IPS-11a (cell line): ENCODE results near the gene NELL2.

Experiments used
- H3K4me3 ChIP-seq: one replicate; pipeline ENCODE4 v1.5.1; 2013; ENCODE audit warnings: low read depth, low read length, control low read depth

Gene NELL2

DNA sequence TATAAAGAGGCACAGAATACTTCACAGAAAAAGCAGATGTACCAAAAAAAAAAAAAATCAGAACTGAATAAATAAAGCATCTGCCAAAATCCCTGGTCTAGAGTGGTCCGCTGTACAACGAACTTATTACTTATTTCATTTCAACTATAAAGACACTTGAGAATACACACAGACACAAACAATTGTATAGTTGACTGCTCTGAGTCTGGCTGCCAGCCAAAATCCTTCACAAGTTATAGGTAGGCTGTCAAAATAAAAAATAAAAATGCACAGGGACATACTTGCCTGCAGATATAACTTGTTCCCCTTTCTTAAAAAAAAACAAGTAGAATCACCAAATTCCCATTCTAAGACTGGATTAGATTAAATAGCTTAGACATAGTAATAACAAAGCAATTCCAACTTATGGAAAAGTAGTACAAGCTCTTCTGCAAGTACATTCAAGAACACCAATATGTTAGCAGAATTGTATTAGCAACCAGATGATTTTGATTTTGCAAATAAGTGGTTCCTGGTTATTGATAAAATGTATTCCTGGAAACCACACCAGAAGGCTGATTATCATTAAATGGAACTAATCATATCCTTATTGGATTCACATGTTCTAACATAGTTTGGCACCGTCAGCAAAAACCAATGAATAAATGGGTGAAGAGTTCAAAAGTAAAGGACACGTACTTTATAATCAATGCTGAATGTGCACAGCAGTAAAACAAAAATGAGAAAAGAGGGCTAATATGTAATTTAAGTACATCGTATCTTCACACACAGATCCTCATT is 248.5 kb downstream of the NELL2 start:
- H3K4me3 ChIP-seq = no peak overlapping the region

DNA sequence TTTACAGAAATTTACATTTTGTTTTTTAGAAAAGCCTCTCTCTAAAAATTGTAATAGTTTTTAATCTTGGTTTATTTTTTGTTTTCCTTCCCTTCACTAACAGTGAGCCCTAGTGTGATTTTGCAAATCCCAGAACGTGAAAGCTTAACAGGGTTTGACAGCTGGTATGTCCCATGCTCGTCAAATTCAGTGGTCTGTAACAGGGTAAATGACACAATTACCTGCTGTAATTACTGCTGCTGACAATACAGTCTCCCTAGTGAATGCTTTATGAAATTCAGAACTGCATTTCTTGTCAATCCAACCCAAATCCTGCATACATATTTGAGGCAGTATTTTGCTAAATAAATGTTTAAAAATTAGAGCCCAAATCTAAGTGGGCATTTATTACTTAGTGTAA is 249.2 kb downstream of the NELL2 start:
- no peak overlapping the region for H3K4me3 ChIP-seq

DNA sequence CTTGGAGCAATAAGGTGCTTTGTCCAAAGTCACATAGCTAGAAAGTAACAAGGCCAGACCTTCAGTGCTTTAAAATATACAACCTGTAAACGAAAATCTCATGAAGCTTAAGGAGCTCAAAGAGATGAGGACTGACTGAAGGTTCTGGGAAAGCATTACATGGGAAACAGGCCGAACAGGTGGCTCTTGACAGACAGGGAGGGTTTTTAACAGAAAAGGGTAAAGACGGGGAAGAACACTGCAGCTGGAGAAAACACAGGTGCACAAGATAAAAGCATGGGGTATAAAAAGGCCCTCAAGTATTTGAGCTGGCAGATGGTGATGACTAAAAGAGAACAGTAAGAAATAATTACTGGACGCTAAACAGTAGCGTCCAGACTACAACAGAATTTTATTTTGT is 257.2 kb downstream of the NELL2 start:
- H3K4me3 ChIP-seq = no peak overlapping the region

DNA sequence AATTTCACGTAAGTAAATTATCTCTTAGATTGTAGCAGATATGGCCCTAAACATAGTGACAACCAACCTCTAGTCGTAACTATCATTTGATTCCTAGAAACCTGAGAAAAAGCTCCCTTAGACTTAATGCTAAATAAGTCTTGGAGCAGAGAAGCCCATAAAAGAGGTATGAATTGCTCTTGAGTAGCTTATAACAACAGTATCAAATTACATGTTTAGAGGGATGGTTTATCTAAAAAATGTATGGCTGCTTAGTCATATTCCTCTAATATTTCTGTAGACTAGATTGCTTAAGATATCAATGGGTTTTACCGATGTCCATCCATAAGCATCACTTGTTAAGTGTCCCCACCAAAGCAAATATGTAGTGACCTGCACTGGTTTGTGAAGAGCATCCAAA is 259.7 kb downstream of the NELL2 start:
- H3K4me3 ChIP-seq = no peak overlapping the region

DNA sequence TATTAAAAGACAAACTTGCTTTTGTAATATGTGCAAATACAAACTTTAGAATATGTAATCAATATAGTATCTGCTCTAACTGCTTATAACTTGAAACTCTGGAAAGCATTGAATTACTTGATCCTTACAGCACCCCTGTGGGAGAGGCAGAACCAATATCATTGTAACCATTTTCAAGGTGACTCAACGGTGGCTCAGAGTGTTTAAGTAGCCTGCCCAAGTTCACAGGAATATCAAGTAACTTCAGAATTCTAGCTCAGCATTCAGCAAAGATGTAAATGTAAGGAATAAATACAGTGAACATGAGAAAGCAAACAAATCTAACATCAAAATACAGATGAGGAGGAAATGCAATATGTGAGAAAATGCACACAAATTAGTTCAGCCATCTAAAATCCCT is 264.6 kb downstream of the NELL2 start:
- H3K4me3 ChIP-seq = no peak overlapping the region

DNA sequence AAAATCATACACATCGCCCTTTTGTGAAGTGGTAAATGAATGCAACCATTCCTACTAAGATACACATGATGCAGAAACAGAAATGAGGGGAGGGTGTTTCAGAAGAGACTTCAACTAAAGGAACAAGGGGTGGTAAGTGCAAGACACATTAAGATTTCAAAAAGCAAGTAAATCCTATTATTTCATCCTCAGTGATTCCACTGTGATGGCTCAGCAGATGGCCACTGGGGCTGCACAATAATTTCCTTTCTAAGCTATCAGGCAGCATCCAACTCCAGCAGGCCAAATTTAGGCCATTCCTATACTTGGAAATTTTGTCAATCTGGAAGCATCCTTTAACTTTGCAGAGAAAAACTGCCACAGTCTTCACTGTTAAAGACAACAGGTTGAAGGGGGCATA is 272.4 kb downstream of the NELL2 start:
- no peak overlapping the region for H3K4me3 ChIP-seq

DNA sequence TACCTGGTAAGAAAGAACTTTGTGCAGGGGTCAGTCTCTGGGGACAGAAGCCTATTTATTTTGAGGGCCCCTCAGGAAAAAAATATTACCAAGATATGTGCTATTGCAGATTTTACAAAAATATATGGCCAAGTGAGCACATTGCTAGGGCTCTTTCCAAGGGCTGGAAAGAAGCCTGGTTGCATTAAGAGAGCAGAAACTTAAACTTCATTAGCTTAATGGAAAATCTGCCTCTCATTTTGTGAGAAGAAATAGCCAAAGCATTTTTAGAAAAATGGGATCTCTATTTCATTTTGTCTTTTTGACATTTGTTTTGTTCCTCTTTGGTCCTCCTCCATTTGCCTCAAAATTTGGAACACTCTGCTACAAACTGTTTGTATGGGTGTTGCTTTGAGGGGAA is 283.5 kb downstream of the NELL2 start:
- H3K4me3 ChIP-seq = no peak overlapping the region

DNA sequence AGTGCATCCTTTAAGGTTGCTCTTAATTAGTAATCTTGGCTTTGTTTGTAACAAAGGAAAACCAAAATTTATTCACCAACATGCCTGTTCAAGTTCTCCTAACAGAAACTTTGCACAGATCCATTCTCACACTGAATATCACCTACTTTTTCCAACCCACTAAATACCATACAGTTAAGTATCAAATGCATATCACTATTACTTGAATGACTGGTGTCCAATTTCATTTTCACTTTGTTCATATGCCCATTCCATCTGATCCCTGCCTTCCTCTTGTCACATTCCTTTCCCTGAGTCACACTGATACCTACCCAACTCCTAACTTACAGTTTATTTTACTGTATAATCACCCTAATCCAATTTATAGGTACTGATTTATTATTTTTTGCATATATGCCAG is 286.4 kb downstream of the NELL2 start:
- no peak overlapping the region for H3K4me3 ChIP-seq

DNA sequence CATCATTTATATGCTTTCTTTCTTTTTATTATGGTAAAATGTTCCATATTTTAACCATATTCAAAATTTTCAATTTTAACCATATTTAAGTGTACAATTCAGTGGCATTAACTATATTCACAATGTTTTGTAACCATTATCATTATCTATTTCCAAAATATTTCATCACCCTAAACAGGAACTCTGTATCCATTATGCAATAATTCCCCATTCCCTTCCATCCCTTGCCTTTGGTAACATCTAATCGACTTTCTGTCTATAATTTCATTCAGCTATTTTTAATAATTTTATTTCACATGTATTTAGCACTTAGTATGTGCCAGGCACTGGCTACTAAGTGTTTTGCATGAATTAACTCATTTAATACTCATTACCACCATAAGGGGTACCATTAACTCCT is 287.5 kb downstream of the NELL2 start:
- no peak overlapping the region for H3K4me3 ChIP-seq

DNA sequence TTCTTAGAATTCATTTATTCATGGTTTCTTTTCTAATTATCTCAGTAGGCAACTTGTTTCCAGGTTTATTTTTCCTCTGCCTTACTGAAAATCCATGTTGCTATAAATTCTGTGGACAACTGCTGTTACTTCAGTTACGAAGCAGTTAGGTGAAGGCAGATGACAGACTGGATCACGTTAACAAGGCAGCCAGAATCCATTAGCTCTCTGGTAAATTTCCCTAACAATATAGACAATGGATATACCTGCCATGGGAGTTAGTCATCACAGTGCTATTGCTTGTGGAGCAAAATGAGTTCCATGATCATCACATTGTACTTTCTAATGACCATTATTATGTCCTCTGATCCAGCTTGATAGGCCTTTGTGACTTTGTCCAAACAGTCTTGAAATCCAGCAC is 291.5 kb downstream of the NELL2 start:
- no peak overlapping the region for H3K4me3 ChIP-seq

DNA sequence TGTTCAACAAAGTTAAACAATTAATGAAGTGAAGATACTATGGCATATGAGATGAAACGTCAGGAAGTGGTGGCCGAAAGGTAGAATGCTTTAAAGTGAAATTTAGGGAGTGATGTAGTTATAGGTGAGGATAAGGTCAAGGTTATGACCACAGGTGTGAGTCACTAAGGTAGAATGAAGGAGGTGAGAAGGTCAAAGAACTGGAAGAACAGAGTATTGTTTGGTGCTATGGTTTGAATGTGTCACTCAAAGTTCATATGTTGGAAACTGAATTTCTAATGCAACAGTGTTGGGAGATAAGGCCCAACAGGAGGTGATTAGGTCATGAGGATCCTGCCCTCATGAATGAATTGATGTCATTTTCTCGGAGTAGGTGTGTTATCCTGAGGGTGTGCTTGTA is 293.6 kb downstream of the NELL2 start:
- no peak overlapping the region for H3K4me3 ChIP-seq

DNA sequence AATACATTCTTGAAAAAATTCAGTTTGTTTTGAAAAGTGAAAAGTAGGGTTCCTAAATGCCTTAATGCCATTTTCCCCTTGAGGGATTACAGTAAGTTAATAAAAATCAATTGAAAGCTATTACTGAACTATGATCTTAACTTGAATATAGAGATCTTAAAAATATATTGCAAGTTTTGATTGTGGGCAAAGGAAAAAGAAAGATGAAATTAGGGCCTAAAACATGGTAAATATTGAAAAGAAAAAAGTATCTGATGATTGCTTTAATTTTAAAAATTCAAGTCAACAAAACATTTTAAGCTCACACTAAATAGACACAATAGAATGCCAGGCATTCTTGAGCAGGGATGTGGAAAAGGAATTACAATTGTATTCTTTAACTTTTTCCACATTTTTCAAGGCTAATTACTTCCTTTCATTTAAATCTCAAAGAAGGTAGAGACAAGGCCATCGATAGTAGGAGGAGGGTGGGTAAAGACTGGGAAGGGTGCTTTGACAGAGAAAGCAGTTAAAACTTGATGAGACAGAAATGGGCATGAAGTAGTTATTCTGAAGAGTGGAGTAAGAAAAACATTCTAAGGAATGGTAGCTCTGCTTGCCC is 294.4 kb downstream of the NELL2 start:
- H3K4me3 ChIP-seq = no peak overlapping the region

DNA sequence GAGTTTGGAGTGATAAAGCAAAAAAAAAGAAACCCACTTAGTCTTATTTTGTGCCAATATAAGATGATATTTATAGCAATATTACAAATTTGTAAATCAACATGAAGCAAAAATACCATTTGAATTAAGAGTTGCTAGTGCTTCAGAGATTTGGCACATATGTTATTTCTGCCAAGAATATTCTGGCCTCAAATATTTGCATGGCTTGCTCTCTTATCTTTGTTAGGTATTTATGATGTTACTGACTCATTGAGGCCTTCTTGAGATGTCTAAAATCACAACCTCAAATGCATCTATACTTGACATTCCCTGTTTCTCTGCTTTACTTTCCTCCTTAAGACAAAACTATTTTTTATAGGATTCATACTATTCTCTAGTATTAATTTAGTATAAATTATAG is 301.5 kb downstream of the NELL2 start:
- no peak overlapping the region for H3K4me3 ChIP-seq

DNA sequence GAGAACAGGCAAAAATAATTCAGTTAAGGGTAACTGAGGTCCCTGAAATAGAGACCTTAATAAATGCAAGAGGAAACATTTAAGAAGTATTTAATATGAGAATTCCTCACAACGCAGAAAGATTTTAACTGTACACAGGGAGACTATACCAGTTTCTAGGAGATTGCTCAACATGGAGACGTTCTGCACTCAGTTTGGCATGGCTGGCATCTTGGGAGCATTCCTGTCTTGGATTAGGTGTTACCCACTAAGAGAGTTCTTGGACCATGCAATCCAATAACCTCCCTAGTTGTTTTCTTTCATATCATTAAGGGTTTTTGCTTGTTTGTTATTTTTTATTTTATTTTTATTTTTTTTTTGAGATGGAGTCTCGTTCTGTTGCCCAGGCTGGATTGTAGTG is 302.4 kb downstream of the NELL2 start:
- no peak overlapping the region for H3K4me3 ChIP-seq

DNA sequence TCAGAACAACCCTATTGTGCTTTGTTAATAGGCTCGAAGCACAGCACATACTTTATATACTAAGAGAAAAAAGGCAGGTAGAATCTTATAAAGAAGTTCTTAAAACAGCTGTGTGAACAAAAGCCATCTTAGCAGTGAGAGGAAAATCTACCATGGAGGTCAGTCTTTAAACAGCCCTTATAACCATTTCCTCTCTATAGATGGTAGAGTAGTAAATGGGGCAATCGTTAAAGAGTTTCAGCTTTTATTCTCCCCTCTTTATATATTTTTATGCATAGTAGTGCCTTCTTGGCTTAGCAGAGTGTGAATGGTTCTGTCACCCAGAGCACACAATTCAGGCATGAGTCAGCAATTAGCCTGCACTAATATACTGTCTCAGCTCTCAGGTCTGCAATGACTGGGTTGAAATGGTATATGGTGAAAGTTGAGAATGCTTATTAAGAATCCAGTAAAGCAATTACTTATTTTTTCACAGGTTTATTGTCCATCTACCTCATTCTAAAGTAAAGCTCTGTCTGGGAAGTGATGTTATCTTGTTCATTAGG is 305.0 kb downstream of the NELL2 start:
- H3K4me3 ChIP-seq = no peak overlapping the region

DNA sequence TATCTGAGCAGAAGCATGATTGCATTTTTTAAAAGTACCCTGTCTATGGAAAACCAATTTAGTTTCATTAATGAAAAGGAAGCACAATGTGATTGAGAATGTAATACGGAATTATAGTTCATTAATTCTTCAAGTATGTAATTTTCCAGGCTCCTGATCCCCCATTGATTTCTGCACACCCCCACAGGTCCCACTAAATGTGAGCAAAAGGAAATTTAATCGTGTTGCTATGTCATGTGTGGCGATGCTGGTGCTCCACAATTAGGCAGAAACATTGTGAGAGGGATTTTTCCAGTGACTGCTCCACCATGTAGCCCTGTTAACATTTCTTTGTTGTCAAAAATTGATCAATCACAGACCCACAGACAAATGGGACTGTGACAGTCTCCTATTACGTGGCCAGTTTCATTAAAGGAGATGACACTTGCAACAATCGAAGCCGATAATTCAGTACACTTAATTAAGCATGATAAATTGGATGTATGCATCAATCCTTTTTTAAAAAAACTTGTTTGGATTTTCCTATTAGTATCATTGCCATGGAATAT is 306.0 kb downstream of the NELL2 start:
- no peak overlapping the region for H3K4me3 ChIP-seq

DNA sequence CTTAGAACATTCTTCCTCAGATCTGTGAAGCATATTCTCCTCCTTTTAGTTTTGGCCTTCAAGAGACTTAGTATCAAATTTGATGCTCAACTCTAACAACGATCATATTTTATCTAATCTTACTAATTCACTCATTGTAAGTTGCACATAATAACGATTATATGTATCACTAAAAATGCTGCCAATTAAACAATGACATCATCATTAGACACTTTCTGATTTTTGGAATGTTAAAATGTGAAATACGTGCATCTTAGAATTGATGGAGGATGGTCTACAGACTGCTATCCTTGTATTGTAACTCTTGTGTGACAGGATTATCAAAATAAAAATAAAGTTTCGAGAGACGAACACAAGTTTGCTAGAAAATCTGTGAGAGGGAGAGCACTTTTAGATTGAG is 311.0 kb downstream of the NELL2 start:
- H3K4me3 ChIP-seq = no peak overlapping the region

DNA sequence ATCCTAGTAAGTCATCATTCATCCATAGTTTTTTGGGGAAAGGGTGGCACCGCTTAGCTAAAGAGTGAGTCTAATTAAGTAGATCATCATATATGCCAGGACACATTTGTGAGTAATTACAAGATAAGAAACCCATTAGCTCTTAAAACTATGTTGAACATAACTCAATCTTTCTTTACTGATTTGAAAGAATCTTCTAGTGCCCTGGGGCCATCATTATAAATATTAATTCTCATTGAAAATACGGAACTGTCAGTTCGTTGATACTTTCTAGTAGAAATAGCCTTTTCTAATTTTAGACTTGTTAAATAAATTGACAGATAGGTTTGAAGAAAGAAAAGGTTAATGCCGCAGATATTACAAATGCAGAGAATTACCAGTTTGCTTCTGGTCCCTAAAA is 312.6 kb downstream of the NELL2 start:
- no peak overlapping the region for H3K4me3 ChIP-seq

DNA sequence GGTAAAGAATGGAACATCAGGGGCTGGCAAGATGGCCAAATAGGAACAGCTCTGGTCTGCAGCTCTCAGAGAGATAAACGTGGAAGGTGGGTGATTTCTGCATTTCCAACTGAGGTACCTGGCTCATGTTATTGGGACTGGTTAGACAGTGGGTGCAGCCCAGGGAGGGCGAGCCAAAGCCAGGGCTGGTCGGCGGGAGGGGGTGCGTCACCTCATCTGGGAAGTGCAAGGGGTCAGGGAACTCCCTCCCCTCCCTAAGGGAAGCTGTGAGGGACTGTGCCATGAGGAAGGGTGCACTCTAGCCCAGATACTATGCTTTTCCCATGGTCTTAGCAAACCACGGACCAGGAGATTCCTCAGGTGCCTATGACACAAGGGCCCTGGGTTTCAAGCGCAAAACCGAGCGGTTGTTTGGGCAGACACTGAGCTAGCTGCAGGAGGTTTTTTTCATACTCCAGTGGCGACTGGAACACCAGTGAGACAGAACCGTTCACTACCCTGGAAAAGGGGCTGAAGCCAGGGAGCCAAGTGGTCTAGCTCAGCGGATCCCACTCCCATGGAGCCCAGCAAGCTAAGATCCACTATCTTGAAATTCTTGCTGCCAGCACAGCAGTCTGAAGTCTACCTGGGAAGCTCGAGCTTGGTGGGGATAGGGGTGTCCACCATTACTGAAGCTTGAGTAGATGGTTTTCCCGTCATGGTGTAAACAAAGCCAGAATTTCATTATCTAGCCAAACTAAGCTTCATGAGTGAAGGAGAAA is 317.6 kb downstream of the NELL2 start:
- H3K4me3 ChIP-seq = no peak overlapping the region

DNA sequence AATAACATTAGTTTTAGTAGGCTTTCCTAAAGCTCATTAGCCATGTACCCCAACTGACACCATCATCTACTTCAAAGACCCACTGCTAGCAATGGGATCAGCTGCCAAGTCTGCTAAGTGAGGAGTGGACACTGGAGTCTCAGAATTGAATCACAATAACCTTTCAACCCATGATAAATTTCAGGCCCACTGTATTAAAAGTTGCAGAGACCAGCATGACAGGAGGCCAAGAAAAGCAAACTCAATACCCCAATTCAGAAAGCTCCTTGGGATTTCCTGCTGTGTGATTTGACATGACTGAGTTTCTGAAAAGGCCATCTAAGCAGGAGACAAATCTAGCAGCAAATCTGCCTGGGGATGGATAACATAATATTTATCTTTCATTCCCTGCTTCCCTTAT is 320.7 kb downstream of the NELL2 start:
- no peak overlapping the region for H3K4me3 ChIP-seq

DNA sequence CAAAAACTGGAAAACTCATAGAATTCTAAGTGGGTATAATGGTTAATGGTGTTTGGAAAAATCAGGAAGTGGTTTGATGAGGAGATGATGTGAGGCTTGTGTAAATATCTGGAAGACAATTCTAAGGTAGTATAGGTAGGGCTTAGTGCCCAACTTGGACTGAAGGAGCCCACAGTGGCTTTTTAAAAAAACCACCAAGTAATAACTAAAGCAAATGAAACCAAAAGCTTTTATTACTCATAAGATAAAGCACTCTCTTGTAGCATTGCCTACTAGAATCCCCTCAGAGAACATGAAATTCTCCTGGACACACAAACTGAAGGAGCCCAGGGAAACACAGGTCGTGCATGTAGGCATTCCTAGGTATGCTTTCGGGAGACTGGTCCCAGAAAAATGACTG is 324.5 kb downstream of the NELL2 start:
- H3K4me3 ChIP-seq = no peak overlapping the region

DNA sequence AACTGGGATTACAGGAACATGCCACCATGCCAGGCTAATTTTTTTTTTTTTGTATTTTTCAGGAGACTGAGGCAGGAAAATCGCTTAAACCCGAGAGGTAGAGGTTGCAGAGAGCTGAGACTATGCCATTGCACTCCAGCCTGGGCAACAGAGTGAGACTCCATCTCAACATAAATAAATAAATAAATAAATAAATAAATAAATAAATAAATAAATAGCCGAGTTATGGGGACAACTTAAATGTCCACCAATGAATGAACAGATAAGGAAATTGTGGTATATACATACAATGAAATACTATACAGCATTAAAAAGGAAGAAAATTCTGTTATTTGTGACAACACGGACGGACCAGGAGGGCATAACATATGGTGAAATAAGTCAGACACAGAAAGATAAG is 325.7 kb downstream of the NELL2 start:
- H3K4me3 ChIP-seq = no peak overlapping the region
